ENCODE results near the gene MTNR1B. TPM values are rescaled to one million over a fixed set of nuclear protein-coding genes. Genes with fewer than 3 reads are reported as not detected.

MTNR1B gene
- total and polyA plus RNA-seq, 10 of the 15 experiments (the other 5 are each of a cell fraction or from before 2014, with no cell fraction given), result not detected

DNA sequence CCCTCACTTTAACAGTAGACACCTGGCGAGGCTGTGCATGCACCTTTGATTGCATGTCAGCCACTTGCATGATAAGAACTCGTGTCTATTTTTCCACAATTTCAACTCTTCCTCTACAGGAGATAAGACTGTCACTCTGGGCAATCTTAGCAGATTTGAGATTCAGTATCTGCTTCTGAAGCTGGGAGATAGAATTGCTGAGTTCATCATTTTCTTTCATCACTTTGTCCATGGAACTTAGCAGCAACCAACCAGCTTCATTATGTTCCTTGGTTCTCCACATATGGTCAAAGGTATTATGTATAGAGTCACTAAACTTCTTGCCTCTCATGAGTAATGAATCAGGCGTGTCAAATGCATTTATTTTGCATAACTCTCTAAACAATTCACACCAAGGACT is 17.1 kb downstream of the MTNR1B start:
- no TSS peak for BruUV-seq (replicated peaks)
- H3K9ac ChIP-seq (ENCODE audit: control insufficient read depth, insufficient read depth, low read length), result no peak overlapping the region
- ChIA-PET RAD21 (ENCODE audit: unreplicated experiment) (no interaction called here), SMC1A (ENCODE audit: uncharacterized antibody, unreplicated experiment) (no interaction called here), POLR2A (no interaction called here), CTCF (no interaction called here)
- WGBS (ENCODE audit: insufficient coverage, insufficient replicate concordance, low lambda C conversion rate, missing lambda C conversion rate), result 0% methylated on average over 3 of the region's 3 CpGs
- no peaks in the 10 kb centered on the region for H3K79me2 ChIP-seq (ENCODE audit: control insufficient read depth, insufficient read depth, low read length)
- H3K4me3 ChIP-seq, result no peak overlapping the region
- no peak overlapping the region for H2AFZ ChIP-seq (ENCODE audit: control insufficient read depth, low read depth, low read length)
- no peaks in the 10 kb centered on the region for H4K20me1 ChIP-seq (ENCODE audit: control insufficient read depth, insufficient read depth)
- DNase-seq (ENCODE audit: low read depth, low spot score) (no peak), FAIRE-seq (no peak), ATAC-seq (no peak)
- no peak overlapping the region for H3K27ac ChIP-seq (ENCODE audit: control insufficient read depth, insufficient read depth)
- no peaks in the 10 kb centered on the region for H3K4me1 ChIP-seq (ENCODE audit: control insufficient read depth, insufficient read depth, low read length)
- no peaks in the 10 kb centered on the region for H3K27me3 ChIP-seq (replicated peaks in 1 of 2; ENCODE audit: control insufficient read depth in 2 of 2, insufficient read depth in 2 of 2, low read length in 1 of 2)
- no peak overlapping the region for H3K4me2 ChIP-seq (ENCODE audit: control insufficient read depth, insufficient read depth)
- intact Hi-C loops (cut with micrococcal nuclease; ENCODE audit: unreplicated experiment) (no loop called here), in situ Hi-C loops (cut with MboI) (no loop called here)
- no peak for TF ChIP-seq BCL3 (IDR thresholded peaks at IDR 0.05; ENCODE audit: borderline replicate concordance, insufficient read depth, low read depth, low read length, poor library complexity, severe bottlenecking)
- no peak for TF ChIP-seq RCOR1 (conservative IDR thresholded peaks at IDR 0.05; ENCODE audit: low read depth, low read length)
- TF ChIP-seq ZBED1 (IDR thresholded peaks at IDR 0.05; ENCODE audit: borderline replicate concordance), result no peak
- TF ChIP-seq SP1 (IDR thresholded peaks at IDR 0.05; ENCODE audit: low read depth, low read length), result no peak
- no peak for TF ChIP-seq BACH1 (IDR thresholded peaks at IDR 0.05; ENCODE audit: borderline replicate concordance)
- no peak for TF ChIP-seq YY1 (IDR thresholded peaks at IDR 0.05; ENCODE audit: low read depth, low read length)
- TF ChIP-seq MAX (IDR thresholded peaks at IDR 0.05; ENCODE audit: low read depth, low read length), result no peak
- no peak for TF ChIP-seq CREB1 (IDR thresholded peaks at IDR 0.05; ENCODE audit: low read depth)
- H3K36me3 ChIP-seq (ENCODE audit: control insufficient read depth in 2 of 2, insufficient read depth in 2 of 2, low read length in 1 of 2), result no peaks in the 10 kb centered on the region
- no peaks in the 10 kb centered on the region; the same call in 2 of the 3 replicates for H3K9me3 ChIP-seq (replicated peaks; ENCODE audit: control insufficient read depth, insufficient read depth, low read length)

DNA sequence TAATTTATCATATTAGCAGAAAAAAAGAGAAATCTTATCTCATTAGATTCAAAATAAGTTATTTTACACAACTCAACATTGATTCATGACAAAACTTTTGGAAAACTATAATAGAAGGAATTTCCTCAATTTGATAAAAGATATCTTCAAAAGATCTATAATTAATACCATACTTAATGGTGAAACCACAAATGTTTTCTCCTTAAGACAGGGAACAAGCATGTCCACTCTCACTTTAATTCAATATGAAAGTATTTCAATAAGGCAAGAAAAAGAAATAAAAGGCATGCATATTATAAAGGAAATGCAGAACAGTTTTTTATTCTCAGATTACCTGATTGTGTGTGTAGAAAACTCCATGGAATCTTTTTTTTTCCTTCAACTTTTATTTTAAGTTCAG is 23.6 kb downstream of the MTNR1B start:
- Histone ChIP-seq H3K79me2 (ENCODE audit: control insufficient read depth, insufficient read depth, low read length) (no peaks in the 10 kb centered on the region), H3K9me3 (replicated peaks; ENCODE audit: control insufficient read depth, insufficient read depth, low read length) (no peaks in the 10 kb centered on the region; the same call in 2 of the 3 replicates), H3K9ac (ENCODE audit: control insufficient read depth, insufficient read depth, low read length) (no peak overlapping the region), H3K27me3 (replicated peaks in 1 of 2; ENCODE audit: control insufficient read depth in 2 of 2, insufficient read depth in 2 of 2, low read length in 1 of 2) (no peaks in the 10 kb centered on the region), H4K20me1 (ENCODE audit: control insufficient read depth, insufficient read depth) (no peaks in the 10 kb centered on the region), H3K36me3 (ENCODE audit: control insufficient read depth in 2 of 2, insufficient read depth in 2 of 2, low read length in 1 of 2) (no peaks in the 10 kb centered on the region), H3K4me1 (ENCODE audit: control insufficient read depth, insufficient read depth, low read length) (no peaks in the 10 kb centered on the region), H3K4me2 (ENCODE audit: control insufficient read depth, insufficient read depth) (no peak overlapping the region), H2AFZ (ENCODE audit: control insufficient read depth, low read depth, low read length) (no peak overlapping the region), H3K4me3 (no peak overlapping the region), H3K27ac (ENCODE audit: control insufficient read depth, insufficient read depth) (no peak overlapping the region)
- TF ChIP-seq CBX3 (IDR thresholded peaks at IDR 0.05; ENCODE audit: borderline replicate concordance, low read depth) (no peak), PAX5 (IDR thresholded peaks at IDR 0.05; ENCODE audit: borderline replicate concordance, low read depth, low read length) (no peak), SRF (IDR thresholded peaks at IDR 0.05; ENCODE audit: low read depth in 2 of 2, low read length in 2 of 2) (no peak), SIN3A (IDR thresholded peaks at IDR 0.05; ENCODE audit: low read depth, low read length) (no peak), BHLHE40 (IDR thresholded peaks at IDR 0.05; ENCODE audit: borderline replicate concordance in 1 of 2, low read depth in 2 of 2, low read length in 1 of 2) (no peak), NFYA (IDR thresholded peaks at IDR 0.05; ENCODE audit: borderline replicate concordance, low read depth, low read length) (no peak), IRF4 (IDR thresholded peaks at IDR 0.05; ENCODE audit: low read depth, low read length) (no peak), NR2C2 (IDR thresholded peaks at IDR 0.05; ENCODE audit: borderline replicate concordance, control insufficient read depth, insufficient read length, low read depth) (no peak), ZSCAN29 (IDR thresholded peaks at IDR 0.05) (no peak), EP300 (IDR thresholded peaks at IDR 0.05; ENCODE audit: borderline replicate concordance in 1 of 2, control insufficient read depth in 1 of 2, low read depth in 2 of 2, low read length in 2 of 2) (no peak)
- ChIA-PET POLR2A (no interaction called here), SMC1A (ENCODE audit: uncharacterized antibody, unreplicated experiment) (no interaction called here), RAD21 (ENCODE audit: unreplicated experiment) (no interaction called here), CTCF (no interaction called here)
- DNase-seq (ENCODE audit: low read depth, low spot score) (no peak), ATAC-seq (no peak), FAIRE-seq (no peak)
- in situ Hi-C loops (cut with MboI) (no loop called here), intact Hi-C loops (cut with micrococcal nuclease; ENCODE audit: unreplicated experiment) (no loop called here)
- BruUV-seq (replicated peaks), result no TSS peak
